ENCODE results near the gene HOXB4.

HOXB4 gene

GRCh38 chr17:48564188-48565021, 13.7 kb downstream of the HOXB4 start:
- TF ChIP-seq CTCF (IDR thresholded peaks at IDR 0.05): no peak
- peaks cover 4% of the 10 kb centered on the region for H3K27me3 Mint-ChIP-seq (ENCODE audit: low read depth, poor library complexity)
- peaks cover 46% of the 10 kb centered on the region for H3K4me1 Mint-ChIP-seq
- H3K27ac Mint-ChIP-seq: no peak overlapping the region
- H3K4me3 Mint-ChIP-seq: no peak overlapping the region
- no peaks in the 10 kb centered on the region for H3K9me3 Mint-ChIP-seq
- DNase-seq: no peak
- peaks cover 34% of the 10 kb centered on the region for H3K36me3 Mint-ChIP-seq (ENCODE audit: low read depth)

GRCh38 chr17:48563867-48564187, 14.3 kb downstream of the HOXB4 start:
- Mint-ChIP-seq H3K4me3 (peak overlapping the region; percentile 87), H3K4me1 (peaks cover 52% of the 10 kb centered on the region), H3K27ac (peak overlapping the region; percentile 100), H3K9me3 (no peaks in the 10 kb centered on the region), H3K36me3 (ENCODE audit: low read depth) (peaks cover 34% of the 10 kb centered on the region), H3K27me3 (ENCODE audit: low read depth, poor library complexity) (peaks cover 4% of the 10 kb centered on the region)
- no peak for DNase-seq
- no peak for TF ChIP-seq CTCF (IDR thresholded peaks at IDR 0.05)

- TF ChIP-seq CTCF (IDR thresholded peaks at IDR 0.05): no peak
- H3K27me3 Mint-ChIP-seq (ENCODE audit: low read depth, poor library complexity): peaks cover 4% of the 10 kb centered on the region
- H3K27ac Mint-ChIP-seq: peak overlapping the region; percentile 100
- peaks cover 56% of the 10 kb centered on the region for H3K4me1 Mint-ChIP-seq
- no peaks in the 10 kb centered on the region for H3K9me3 Mint-ChIP-seq
- peaks cover 38% of the 10 kb centered on the region for H3K36me3 Mint-ChIP-seq (ENCODE audit: low read depth)
- peak overlapping the region; percentile 87 for H3K4me3 Mint-ChIP-seq
- peak; percentile 50 for DNase-seq
Measured at GRCh38 chr17:48563385-48563838, 14.7 kb downstream of the HOXB4 start.

DNA sequence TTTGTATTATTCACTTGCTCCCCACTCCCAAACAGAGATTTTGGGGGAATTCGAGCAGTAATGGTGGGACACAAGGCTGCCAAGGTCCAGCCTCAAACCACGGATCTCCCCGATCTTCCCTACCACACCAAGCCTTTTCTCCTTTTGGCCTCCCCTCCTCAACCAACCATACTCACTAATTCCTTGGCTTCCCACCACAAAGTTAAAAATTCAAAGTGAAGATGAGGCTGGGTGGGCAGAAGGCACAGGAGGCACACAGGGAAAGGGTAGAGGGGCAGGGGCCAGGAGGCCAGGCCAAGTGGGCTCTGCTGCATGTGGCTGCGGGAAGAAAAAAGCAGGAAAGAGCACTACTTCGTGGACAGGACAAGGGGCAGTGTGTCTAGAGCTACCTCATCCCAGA, 15.2 kb downstream of the HOXB4 start:
- no peaks in the 10 kb centered on the region for H3K9me3 Mint-ChIP-seq
- TF ChIP-seq CTCF (IDR thresholded peaks at IDR 0.05): no peak
- H3K4me3 Mint-ChIP-seq: peak overlapping the region; percentile 87
- peaks cover 61% of the 10 kb centered on the region for H3K4me1 Mint-ChIP-seq
- H3K36me3 Mint-ChIP-seq (ENCODE audit: low read depth): peaks cover 43% of the 10 kb centered on the region
- H3K27ac Mint-ChIP-seq: peak overlapping the region; percentile 100
- peaks cover 4% of the 10 kb centered on the region for H3K27me3 Mint-ChIP-seq (ENCODE audit: low read depth, poor library complexity)
- DNase-seq: no peak

GRCh38 chr17:48561884-48562810, 16.0 kb downstream of the HOXB4 start:
- peak; percentile 31 for TF ChIP-seq CTCF (IDR thresholded peaks at IDR 0.05)
- H3K4me1 Mint-ChIP-seq: peaks cover 69% of the 10 kb centered on the region
- DNase-seq: peak; percentile 59
- peak overlapping the region; percentile 100 for H3K27ac Mint-ChIP-seq
- peaks cover 44% of the 10 kb centered on the region for H3K36me3 Mint-ChIP-seq (ENCODE audit: low read depth)
- no peaks in the 10 kb centered on the region for H3K9me3 Mint-ChIP-seq
- H3K4me3 Mint-ChIP-seq: peak overlapping the region; percentile 87
- peaks cover 4% of the 10 kb centered on the region for H3K27me3 Mint-ChIP-seq (ENCODE audit: low read depth, poor library complexity)

Data from nephron progenitor cell (in vitro differentiated cells).